ENCODE data around the gene NEMP2.
"Not testable (repeated sequence)": the region's sequence is repeated elsewhere in the genome, so short reads cannot be mapped to it uniquely, and the experiment has no call there.

NEMP2 gene

GRCh38 chr2:190519975-190520767 lies 14.4 kb downstream of the NEMP2 start:
- DNase-seq, result no peak

DNA sequence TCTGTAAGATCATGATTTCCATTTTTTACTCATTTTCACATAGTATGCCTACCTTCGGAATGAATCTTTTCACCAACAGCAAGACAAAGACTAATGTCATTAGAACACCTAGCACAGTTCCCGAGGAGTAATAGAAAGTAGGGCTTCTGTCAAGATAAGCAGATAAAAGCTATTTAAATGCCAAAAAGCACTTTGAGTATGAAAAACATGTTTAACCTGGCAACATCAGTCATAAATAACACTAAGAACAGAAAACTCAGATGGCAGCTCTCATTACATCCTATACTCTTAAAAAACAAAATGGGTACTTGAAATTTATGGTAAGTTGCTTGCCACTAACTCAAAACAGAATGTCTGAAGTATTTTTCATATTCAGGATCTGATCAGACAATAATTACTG lies 17.1 kb downstream of the NEMP2 start:
- no peak for DNase-seq

DNA sequence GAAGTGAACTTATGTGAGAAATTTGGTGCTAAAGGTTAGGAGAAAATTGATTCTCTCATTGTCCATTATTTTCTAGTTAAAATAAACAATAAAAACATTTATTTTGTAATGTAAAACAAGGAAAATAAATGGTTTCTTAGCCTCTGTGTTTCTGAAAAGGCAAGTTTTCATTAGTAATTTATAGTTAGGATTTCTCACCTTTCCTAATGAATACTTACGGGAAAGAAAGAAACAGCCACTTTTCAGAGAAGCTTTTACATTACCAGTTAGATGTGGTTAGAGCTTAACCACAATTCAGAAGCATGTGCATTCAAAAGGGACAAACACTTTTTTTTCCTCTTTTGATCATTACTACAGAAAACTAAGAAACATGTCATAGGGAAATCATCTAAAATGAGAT lies 18.8 kb downstream of the NEMP2 start:
- no peak for DNase-seq

GRCh38 chr2:190514676-190515075 lies 19.8 kb downstream of the NEMP2 start:
- DNase-seq, result no peak

GRCh38 chr2:190513877-190514276 lies 20.6 kb downstream of the NEMP2 start:
- no peak for DNase-seq

DNA sequence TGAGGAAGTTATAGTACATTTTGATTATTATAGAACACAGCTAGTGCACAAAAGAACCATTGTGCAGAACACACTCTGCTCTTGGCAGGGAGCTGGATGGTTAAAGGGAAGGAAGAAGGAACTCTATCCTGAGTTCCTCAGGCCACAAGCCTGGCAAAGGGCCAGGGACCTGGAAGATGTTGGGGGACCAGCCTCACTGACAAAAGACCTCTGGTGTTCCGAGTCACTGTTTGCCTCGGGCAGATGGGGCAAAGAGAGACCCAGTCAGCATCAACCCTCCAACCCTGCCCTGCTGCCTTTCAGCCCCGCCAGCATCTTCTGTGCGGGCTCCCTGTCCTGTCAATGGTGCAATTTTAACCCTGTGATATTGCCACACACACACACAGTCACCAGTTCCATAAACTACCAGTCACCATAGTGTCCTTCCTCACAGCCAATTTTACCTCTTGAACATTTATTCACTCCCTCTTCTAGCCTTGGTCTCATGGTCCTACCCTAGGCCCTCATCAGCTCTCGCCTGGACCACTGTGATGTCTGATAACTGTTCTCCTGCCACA lies 21.9 kb downstream of the NEMP2 start:
- no peak for DNase-seq

DNA sequence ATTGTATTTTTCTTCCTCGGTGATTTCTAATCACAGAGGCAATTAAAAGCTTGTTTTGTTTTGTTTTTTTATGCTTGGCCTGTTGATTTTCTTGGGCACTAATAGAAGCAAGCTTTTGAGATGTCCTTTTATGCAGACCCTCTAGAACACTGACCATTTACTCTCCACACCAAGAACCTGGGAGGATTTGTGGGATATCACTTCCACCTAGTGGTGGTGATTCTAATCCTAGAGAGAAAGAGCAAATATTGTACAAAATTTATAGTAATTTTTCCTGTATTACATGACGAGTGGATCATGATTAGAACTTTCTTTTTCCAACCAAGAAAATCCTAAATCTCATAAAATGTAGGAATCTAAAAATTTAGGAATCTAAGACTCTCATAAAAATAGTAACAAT lies 23.4 kb downstream of the NEMP2 start:
- no peak for DNase-seq

DNA sequence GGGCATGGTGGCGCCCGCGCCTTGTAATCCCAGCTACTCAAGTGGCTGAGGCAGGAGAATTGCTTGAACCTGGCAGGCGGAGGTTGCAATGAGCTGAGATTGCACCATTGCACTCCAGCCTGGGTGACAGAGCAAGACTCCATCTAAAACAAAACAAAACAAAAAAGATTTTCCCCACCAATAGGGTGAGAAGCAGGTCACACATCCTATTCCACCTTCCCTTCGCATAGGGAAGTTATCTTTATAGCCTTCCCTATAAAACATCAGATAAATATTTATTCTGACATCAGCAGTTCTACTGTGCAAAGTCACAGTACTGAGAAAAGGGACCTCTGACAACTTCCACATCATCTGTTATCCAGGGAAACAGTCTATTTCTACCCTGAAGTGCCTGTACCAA lies 24.6 kb downstream of the NEMP2 start:
- DNase-seq, result not testable (repeated sequence)

GRCh38 chr2:190507135-190507534 lies 27.4 kb downstream of the NEMP2 start:
- no peak for DNase-seq

- DNase-seq, result no peak
These were observed 27.9 kb downstream of the NEMP2 start for GRCh38 chr2:190506666-190507065.

- DNase-seq, result no peak
These were observed 28.8 kb downstream of the NEMP2 start for GRCh38 chr2:190505696-190506095.

DNA sequence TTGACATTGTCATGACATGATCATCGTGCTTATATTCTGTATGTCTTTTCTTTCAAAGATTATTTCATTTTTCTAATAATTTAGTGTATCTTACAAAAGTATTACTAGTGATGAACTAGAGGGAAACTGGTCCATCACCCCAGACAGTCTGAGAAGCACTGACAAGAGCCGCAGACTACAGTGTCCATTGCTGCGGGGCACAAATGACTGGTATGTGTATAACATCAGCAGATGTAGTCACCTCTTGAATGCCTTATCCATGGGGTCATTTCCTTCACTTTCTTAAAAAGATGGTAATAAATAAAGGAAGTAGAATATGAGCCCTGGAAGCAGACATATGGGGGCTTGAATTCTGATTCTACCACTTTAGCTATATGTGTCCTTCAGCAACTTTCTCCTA lies 29.6 kb downstream of the NEMP2 start:
- no peak for DNase-seq

DNA sequence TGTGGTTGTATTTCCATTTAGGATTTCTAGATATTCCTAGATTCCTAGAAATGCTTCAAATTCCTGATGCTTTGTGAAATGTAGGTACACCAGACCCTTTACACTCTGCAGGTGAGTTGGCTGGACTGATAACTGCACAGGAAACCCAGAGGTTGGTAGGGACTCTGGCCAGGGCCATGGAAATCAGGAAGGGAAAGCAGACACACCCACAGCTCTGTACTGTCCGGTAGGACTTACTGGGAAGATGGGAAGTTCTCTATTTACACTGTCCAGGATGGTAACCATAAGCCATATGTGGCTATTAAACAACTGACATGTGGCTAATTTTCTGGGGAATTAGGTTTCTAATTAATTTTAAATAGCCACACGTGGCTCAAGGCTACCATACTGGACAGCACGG lies 31.4 kb downstream of the NEMP2 start:
- DNase-seq, result no peak

DNA sequence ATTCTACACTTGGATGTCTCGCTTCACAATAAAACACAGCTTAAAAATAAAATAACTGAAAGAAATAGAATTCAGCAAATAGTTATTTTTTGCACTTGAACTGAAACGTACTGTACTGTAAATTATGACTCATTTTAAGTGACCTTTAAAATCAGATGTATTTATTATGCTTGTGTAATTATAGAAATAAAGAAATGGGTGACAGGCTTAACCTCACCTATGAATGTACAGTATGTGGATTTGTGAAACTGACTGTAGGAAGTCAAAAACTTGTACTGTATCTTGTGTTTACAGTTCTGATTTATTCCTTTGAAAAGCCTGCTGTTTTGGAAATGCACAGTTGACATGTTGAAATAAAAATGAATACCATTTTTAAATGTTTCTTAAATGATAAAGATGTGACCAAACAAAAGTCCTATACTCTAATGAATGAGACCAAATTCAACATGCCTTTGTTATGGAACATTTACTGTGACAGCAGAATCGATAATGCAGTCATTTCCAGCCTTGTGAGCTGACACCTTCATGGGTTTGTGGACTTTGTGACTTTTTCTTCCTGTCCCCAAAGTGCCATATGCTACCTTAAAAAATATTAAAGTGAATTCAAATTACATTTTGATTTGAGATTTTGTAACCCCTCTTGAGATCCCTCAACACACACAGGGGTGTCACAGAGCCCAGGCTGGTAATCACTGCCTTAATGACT lies 32.7 kb downstream of the NEMP2 start:
- no peak for DNase-seq

- DNase-seq, result no peak
These were observed 33.3 kb downstream of the NEMP2 start for GRCh38 chr2:190501231-190501630.

GRCh38 chr2:190500054-190500502 lies 34.4 kb downstream of the NEMP2 start:
- no peak for DNase-seq

DNA sequence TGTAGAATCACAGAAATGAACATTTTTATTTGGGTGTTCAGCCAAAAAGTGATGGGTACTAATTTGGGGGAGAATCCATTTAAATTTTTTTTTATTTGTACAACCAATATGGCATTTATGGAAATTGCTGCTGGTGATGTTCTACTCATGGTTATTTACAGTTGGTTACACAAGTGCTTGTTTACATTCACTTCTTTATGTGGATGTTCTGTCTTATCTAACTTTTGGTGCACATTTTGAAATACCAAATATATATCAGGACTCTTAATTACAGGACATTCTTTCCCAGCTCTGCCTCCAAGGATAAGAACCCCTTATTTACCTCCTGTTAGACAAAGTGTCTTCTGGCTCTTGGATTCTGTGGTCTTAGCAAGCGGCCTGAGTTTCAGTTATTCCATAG lies 35.2 kb downstream of the NEMP2 start:
- DNase-seq, result no peak

DNA sequence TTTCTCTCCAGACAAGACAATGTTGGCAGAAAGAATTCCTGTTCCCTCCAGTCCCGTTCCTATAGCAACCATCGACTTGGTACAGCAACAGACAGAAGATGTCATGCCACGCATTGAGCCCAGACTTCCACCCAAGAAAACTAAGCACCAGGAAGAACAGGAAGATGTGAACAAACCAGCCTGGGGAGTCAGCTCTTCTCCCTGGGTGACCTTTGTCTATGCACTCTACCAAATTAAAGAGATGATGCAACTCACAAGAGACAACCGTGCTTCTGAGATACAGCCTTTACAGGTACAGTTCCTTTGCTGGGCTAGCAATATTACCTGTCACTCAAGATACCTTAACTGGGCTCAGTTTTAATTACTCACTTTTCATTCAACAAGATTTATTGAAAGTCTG lies 37.1 kb downstream of the NEMP2 start:
- DNase-seq, result no peak

DNA sequence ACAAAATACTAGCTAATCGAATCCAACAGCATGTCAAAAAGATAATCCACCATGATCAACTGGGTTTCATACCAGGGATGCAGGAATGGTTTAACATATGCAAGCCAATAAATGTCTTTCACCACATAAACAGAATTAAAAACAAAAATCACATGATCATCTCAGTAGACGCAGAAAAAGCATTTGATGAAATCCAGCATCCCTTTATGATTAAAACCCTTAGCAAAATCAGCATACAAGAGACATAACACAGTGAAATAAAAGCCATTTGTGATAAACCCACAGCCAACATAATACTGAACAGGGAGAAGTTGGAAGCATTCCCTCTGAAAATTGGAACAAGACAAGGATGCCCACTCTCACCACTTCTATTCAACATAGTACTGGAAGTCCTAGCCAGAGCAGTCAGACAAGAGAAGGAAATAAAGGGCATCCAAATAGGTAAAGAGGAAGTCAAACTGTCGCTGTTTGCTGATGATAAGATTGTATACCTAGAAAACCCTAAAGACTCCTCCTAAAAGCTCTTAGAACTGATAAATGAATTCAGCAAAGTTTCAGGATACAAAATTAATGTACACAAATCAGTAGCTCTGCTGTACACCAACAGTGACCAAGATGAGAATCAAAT lies 39.8 kb downstream of the NEMP2 start:
- not testable (repeated sequence) for DNase-seq

DNA sequence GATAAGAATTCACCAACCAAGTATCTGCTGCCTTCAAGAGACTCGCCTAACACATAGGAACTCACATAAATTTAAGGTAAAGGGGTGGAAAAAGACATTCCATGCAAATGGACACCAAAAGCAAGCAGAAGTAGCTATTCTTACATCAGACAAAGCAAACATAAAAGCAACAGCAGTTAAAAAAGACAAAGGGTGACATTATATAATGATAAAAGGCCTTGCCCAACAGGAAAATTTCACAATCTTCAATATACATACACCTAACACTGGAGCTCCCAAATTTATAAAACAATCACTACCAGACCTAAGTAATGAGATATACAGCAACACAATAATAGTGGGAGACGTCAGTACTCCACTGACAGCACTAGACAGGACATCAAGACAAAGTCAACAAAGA lies 41.4 kb downstream of the NEMP2 start:
- DNase-seq, result no peak

DNA sequence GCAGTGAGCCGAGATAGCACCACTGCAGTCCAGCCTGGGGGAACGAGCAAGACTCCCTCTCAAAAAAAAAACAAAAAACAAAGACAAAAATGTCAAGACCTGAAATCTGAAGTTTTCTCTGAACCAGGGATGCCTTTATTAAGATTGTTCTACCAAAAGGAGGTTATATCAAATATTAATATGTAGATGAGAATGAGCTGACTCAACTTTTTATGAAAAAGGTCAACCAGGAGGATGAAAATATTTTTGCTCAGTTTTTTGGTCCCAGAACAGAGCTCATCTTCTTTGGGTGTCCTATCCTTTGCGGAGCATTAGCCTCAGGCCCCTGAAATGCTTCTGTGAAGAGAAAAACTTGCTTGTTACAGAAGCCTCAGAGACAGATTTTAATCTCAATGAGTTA lies 44.0 kb downstream of the NEMP2 start:
- DNase-seq, result no peak

- DNase-seq, result no peak
These were observed 45.0 kb downstream of the NEMP2 start for GRCh38 chr2:190489475-190489874.

DNA sequence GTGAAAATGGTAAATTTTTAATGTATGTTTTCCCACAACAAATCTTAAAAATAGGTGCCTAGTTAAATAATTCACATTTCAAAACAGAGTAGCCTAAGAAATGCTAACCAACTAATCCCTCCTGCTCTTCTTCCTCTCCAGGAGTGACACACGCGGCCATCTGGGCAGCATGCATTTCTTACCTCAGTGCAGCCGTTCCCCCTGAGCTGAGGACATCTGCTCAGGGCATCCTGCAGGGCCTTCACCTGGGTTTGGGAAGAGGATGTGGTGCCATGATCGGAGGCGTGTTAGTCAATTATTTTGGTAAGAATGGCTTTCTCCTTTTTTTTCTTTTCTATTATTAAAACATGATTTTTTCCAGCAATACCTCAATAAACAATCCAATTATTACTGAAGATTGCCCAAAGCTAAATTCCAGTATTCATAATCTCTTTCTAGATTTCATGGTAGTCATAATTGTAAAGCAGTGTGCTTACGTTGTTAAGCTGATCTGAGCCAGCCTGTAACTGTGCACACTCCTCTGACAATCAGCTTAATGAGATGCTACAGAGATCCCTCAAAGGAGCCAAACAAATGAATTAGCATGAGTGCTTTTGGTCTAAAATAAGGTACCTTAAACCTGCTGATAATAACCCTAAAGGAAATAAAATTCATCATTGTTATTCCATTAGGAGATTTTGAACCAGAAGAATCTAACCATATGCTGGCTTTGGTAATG lies 45.8 kb downstream of the NEMP2 start:
- no peak for DNase-seq

Measured in stimulated activated CD4-positive, alpha-beta T cell treated with anti-CD3 and anti-CD28 coated beads, Interleukin-15, amount 100 ng/mL, for 24 hours (primary cell).